GM19023 (cell line): Measurements from ENCODE around the gene RUNDC1.
"Not testable (repeated sequence)": the region's sequence is repeated elsewhere in the genome, so short reads cannot be mapped to it uniquely, and the experiment has no call there.

Experiments
- ATAC-seq: cut with Tn5 transposase; IDR thresholded peaks from one replicate; pipeline ENCODE4 v1.9.1; 2021; ENCODE audit warnings: mild to moderate bottlenecking, moderate library complexity; ENCODE audit not compliant: unreplicated experiment

RUNDC1 gene

GRCh38 chr17:42989726-42990652 lies 9.6 kb downstream of the RUNDC1 start:
- ATAC-seq: no peak

DNA sequence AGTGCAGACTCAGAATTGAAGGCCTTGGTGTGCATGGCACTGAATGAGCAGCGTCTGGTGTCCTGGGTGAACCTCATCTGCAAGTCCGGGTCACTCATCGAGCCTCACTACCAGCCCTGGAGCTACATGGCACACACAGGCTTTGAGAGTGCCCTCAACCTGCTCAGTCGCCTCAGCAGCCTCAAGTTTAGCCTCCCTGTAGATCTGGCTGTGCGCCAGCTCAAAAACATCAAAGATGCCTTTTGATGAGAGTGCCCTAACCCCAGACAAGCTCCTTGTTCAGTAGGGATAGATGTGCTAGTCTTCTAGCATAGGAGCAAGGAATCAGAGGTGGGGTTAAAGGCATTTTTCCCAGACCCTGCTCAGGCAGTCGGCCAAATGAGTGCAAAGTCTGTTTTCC lies 11.1 kb downstream of the RUNDC1 start:
- no peak for ATAC-seq

GRCh38 chr17:42992872-42993271 lies 12.5 kb downstream of the RUNDC1 start:
- no peak for ATAC-seq

DNA sequence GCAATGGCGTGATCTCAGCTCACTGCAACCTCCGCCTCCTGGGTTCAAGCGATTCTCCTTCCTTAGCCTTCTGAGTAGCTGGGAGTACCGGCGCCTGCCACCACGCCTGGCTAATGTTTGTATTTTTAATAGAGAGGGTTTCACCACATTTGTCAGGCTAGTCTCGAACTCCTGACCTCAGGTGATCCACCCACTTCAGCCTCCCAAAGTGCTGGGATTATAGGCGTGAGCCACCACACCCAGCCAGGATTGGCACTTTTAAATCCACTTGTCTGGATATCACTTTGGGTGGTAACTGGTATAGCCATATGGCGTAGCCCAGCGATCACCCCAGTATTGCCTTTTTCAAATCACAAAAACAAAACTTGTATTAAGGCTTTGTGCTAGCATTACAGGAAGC lies 13.5 kb downstream of the RUNDC1 start:
- ATAC-seq: not testable (repeated sequence)

- no peak for ATAC-seq
These were observed 17.1 kb downstream of the RUNDC1 start for GRCh38 chr17:42997390-42997983.

- ATAC-seq: peak; percentile 92
These were observed 17.9 kb downstream of the RUNDC1 start, which contains the start of gene RPL27 for GRCh38 chr17:42997984-42998938. TSS of gene RPL27 (plus strand) at chr17:42998419. CDS start at chr17:42998751, 332 bp downstream.

DNA sequence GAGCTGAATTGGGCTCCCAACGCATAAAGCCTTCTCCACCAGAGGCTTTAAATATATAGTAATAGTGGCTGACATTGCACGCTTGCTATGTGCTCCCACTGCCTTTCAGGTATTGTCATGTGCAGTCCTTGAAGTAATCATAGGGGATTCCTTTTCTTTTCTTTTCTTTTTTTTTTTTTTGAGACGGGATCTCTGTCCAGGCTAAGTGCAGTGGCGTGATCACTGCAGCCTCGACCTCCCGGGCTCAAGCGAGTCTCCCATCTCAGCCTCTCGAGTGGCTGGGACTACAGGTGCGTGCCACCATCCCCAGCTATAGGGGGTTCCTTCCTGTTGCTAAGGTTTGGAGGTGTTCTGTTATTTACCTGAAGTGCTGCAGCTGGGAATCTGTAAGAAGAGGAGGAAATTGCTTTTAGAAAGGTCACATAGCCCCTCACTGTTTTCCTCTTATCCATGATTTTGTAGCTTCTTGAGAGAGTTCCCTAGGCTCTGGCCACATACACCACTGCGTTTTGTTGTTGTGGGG lies 18.7 kb downstream of the RUNDC1 start:
- no peak for ATAC-seq

- not testable (repeated sequence) for ATAC-seq
These were observed 20.5 kb downstream of the RUNDC1 start for GRCh38 chr17:43000894-43001293.

- ATAC-seq: no peak
These were observed 23.3 kb downstream of the RUNDC1 start for GRCh38 chr17:43003542-43004172.

DNA sequence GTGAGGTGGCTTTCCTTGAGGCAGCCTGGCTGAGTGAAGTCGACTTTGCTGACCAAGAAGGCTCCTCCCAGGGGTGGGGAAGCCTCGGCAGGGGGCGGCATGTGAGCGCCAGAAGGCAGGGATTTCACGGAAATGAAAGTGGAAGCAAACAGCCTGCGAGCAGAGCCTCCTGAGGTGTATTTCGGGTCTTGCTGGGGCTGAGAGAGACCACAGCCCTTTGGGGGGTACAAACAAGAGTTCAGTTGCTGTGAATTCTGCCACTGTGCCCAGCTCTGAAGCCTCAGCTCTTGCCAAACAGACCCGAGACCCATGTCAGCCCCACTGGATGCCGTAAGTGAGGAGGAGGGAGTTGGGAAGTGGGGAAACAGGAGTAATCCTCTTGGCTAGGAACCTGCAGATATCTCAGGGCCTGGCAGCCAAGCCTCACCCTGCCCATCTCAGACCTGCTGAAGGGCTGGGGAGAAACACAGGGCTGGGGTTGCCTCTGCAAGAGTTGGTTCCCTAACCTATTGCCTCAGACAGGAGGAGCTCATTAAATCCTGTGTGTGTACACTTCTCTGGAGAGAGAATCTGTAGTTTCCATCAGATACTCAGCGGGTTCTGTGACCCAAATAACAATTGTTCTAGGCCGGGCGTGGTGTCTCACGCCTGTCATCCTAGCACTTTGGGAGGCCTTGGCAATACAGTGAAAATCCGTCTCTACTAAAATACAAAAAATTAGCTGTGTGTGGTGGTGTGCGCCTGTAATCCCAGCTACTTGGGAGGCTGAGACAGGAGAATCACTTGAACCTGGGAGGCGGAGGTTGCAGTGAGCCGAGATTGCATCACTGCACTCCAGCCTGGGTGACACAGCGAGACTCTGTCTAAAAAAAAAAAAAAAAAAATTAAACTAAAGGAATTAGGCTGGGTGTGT lies 26.5 kb downstream of the RUNDC1 start, which contains the start of gene IFI35:
Gene IFI35 (plus strand): TSS at position 146 of the 913 bp plus-strand sequence. CDS start 164 bp downstream, at position 310.
- peak; percentile 90 for ATAC-seq

- no peak for ATAC-seq
These were observed 30.4 kb downstream of the RUNDC1 start for GRCh38 chr17:43010667-43011308.

DNA sequence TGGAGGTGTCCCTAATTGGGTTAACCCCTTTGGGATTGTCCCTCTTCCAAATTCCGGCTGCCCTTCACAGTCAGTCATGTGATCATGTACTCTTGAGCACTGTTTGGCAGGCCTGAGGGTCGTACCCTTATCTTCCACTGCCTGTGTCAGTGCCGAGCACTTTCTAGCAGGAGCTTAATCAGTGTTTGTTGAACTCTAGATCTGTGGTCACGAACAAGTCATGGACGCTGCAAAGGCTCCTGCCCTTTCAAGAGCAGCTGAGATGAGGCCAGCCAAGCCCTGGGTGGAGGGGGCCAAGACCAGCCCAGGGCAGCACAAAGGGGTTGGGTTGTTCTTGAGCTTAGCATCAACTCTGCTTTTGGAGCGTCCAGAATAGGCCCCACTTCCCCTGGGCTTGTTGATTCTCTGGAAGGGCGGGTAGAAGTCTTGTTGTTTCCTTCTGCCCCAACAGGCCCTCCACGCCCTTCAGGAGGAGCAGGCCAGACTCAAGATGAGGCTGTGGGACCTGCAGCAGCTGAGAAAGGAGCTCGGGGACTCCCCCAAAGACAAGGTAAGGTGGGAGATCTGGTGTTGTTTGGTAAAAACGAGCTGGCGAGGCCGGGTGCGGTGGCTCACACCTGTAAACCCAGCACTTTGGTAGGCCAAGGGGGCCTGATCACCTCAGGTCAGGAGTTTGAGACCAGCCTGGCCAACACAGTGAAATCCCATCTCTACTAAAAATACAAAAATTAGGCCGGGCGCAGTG lies 31.5 kb downstream of the RUNDC1 start:
- ATAC-seq: no peak

- no peak for ATAC-seq
These were observed 32.9 kb downstream of the RUNDC1 start for GRCh38 chr17:43013296-43013695.

DNA sequence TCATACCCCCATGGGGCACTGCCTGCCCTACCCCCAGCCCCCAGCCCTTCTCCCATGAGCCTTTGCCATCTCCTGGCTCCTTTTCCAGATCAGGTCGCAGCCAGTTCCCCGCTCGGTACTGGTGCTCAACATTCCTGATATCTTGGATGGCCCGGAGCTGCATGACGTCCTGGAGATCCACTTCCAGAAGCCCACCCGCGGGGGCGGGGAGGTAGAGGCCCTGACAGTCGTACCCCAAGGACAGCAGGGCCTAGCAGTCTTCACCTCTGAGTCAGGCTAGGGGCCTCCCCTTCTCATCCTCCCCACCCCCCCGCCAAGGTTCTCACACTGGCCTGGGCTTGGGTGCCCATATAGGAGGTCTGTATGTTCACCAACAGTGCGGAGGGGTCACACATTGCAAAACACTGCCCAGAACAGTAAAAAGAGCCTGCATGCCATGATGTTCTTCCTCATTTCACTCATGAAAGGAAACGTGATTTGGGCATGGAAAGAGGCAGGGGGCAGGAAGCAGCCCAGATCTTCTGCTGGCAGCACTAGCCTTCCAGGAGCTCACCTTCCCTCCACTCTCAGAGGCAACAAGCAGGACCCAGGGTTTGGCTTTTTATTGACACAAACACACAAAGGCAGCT lies 33.8 kb downstream of the RUNDC1 start:
- ATAC-seq: no peak

DNA sequence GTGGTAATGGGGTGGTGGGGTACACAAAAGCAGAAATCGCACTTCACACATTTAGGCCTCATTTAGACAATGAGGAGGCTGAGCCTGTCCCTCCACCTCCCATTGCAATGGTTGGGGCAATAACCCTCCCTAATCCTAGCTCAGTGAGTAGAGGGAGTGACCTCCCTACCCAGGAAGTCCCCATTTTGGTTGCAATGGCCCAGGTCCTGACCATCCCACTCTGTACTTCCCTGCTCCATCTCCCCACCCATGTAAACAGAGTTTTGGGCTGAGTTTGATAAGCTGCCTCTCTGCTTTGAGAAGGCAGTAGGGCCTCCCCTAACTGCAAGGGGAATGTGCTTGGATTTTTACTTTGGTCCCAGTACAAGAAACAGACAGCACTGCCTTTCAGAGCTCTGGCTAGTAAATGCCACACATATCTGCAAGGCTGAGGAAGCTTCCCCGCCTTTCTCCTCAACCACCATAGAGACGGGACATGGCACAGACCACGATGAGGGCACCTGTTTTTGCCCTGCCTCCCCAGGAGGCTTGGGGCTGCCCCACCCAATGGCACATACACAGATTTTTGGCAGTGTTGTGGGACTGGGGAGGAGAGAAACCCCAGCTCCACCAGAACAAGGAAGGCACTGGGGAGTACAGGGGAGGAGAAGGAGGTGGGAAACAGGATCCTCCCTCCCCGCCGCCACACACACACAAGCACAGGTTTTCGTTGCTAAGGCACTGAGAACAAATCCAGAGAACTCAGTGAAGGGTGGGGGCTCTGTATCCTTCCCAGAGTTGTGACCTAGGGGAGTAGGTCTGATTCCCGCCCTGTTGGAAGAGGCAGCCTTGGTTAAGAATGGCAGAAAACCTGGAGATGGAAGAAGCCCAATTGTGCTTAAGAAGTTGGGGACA lies 34.5 kb downstream of the RUNDC1 start:
- no peak for ATAC-seq

GRCh38 chr17:43015579-43015978 lies 35.2 kb downstream of the RUNDC1 start:
- ATAC-seq: no peak
